DOHH2 (cell line): ENCODE results near the gene ZBTB4.

Experiments
- CTCF ChIP-seq: fragments of 200-600 bp; sonication (generic); IDR thresholded peaks from one replicate; pipeline ENCODE4 v1.5.1; 2014; ENCODE audit warnings: antibody characterized with exemption, mild to moderate bottlenecking, low read depth, low read length; ENCODE audit not compliant: poor library complexity, severe bottlenecking
- EZH2phosphoT487 ChIP-seq: fragments of 200-600 bp; sonication (generic); IDR thresholded peaks from 2 replicates; pipeline ENCODE4 v1.6.1; 2017; ENCODE audit warnings: borderline replicate concordance, mild to moderate bottlenecking, antibody characterized with exemption, low read length, moderate library complexity, mixed read lengths

- no peak for TF ChIP-seq CTCF
- no peak for TF ChIP-seq EZH2phosphoT487
These were observed 10.5 kb downstream of the ZBTB4 start for GRCh38 chr17:7468804-7469389.
